Activated CD8-positive, alpha-beta memory T cell treated with anti-CD3 and anti-CD28 coated beads, Interleukin-2, amount 50 U/mL, for 24 hours (primary cell): ENCODE results near the gene SETD2.
"Not testable (repeated sequence)": the region's sequence is repeated elsewhere in the genome, so short reads cannot be mapped to it uniquely, and the experiment has no call there.

Experiments
- DNase-seq: peaks from one replicate; pipeline ENCODE4 v3.0.0-alpha.2; 2020; ENCODE audit errors: extremely low read depth

SETD2 gene

GRCh38 chr3:47103619-47104018, 60.3 kb downstream of the SETD2 start:
- DNase-seq: no peak

DNA sequence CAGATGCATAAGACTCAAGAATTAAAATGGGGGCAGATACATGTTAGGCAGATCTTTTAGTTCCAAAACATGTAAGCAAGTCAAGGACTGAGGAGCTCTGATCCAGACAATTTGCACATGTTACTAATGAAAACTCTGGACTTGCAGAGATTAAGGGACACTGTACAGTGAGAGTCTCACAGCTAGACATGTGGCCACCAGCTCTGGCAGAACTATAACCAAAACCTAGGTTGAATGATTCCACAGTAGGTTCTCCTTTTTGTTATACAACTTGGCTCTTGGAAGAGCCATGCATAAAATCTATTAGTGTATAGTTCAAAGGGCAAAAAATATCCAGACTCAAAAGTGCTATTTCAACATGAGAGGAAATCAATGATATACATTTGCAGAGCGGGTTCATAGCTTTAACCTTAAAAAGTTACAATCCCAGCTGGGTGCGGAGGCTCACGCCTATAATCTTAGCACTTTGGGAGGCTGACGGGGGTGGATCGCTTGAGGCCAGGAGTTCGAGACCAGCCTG, 61.8 kb downstream of the SETD2 start:
- DNase-seq: no peak

DNA sequence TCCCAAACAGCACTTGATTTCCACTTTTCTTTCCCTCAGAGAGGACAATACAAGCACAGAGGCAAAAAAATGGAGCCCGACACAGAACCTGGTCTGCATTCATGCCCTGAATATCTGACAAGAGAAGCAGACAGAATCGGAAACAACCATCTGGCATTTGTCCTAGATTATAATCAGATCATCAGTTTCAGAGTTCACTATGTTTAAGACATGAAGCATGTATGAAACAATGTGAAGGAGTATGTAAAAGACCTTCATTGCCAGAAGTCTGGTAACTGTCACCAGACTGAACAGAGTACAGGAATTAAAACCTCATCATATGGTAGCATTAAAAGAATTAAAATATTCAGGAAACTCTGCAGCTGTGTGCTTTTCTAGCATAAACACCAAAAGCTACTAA, 65.0 kb downstream of the SETD2 start:
- no peak for DNase-seq

DNA sequence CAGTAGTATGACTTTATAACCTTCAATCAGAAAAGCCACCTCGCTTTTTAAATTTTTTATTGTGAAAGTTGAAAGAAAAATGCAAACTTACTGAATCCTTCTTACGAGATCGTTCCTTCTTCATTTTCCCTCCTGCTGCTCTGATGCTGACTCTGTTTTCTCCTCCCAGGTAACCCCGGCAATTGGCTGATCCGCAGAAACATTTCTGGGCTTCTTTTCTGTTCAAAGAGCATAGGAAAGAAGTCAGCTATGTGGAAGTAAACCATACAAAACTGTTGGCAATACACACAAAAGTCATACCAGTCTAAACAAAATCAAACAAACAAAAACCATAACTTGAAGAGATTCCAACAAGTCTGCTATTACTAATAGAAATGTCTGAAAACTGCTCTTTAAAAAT, 66.0 kb downstream of the SETD2 start:
- DNase-seq: no peak

GRCh38 chr3:47096959-47097358, 67.0 kb downstream of the SETD2 start:
- DNase-seq: no peak

DNA sequence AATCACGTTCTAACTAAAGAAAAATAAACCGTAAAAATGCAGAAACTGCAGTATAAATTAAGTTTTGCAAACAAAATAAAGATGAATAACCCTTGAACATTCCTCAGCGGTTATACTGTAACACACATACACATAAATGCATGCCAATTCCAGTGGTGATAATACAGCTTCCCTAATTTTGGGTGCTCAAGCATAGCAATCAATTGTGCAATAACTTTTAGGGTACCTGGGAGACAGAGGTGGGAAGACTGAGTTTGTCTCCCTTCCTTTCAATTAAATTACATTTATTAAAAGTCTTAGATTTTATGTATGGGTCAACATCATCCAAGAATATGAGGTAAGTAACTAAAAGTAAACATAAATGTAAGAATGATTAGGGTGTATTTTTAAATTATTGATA, 71.8 kb downstream of the SETD2 start:
- DNase-seq: no peak

DNA sequence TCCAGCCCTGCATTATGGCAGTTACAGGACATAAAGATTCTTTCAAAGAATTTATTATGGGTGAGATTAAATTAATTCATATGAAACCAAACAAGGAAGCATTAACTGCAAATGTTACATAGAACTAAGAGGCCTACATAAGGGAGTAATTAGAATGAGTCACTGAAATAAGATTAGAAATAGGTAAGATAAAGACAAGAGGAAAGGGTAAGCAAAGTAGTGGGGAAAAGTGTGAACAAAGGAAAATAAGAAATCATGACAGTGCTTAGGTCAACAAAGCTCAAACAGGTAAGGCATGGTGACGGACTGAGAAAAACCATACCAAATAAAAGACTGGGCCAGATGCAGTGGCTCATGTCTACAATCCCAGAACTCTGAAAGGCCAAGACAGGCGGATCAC, 74.3 kb downstream of the SETD2 start:
- no peak for DNase-seq

GRCh38 chr3:47086071-47086470, 77.8 kb downstream of the SETD2 start:
- DNase-seq: no peak

GRCh38 chr3:47083786-47084185, 80.1 kb downstream of the SETD2 start:
- DNase-seq: no peak

DNA sequence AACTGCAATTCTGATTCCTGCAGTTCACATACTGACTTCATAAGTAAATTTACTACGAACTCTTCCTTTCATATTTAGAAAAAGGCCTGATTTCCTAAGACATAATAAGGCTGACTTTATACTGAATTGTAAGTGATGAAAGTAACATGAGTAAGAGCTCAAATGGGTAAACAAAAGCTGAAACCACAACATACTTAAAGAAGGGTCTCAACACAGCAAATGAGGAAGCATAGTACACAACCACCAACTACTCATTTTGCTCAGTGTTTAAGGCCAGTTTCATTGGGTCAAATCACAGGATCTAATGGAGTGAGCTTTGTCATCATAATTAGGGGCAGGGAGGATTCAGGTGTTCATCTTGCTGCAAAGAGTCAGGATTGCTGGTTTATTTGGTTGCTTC, 81.4 kb downstream of the SETD2 start:
- DNase-seq: no peak

- DNase-seq: no peak
Measured at GRCh38 chr3:47079432-47079831, 84.5 kb downstream of the SETD2 start.

- no peak for DNase-seq
Measured at GRCh38 chr3:47073685-47074084, 90.2 kb downstream of the SETD2 start.

GRCh38 chr3:47070770-47071169, 93.1 kb downstream of the SETD2 start:
- DNase-seq: no peak

DNA sequence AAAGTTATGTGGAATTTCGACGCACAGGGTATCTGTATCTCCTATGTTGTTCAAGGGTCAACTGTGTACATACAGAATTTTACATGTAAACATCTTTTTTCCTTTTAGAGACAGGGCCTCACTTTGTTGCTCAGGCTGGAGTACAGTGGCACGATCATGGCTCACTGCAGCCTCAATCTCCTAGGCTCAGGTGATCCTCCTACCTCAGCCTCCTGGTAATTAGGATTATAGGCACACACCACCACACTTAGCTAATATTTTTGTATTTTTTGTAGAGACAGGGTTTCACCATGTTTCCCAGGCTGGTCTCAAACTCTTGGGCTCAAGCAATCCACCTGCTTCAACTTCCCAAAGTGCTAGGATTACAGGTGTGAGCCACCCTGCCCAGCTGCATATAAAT, 97.7 kb downstream of the SETD2 start:
- not testable (repeated sequence) for DNase-seq

- no peak for DNase-seq
Measured at GRCh38 chr3:47065681-47066080, 98.2 kb downstream of the SETD2 start.

DNA sequence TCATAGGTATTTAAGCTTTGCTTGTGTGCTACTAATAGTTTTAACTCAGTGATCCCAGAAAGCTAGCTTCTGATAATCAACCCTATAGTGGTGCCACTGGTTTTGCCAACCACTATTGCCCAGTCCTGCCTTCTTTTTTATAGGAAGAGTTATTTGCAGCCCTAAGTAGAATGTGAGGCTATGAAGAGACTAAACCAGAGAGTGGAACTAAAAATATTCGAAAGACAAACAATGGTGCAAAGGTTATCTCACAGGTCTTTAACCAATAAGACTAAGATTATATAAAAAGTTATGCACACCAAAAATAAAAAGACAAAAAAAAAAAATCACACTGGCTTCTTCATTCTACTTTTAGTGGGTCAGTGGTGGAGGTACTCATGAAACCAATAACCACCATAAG, 98.9 kb downstream of the SETD2 start:
- no peak for DNase-seq

DNA sequence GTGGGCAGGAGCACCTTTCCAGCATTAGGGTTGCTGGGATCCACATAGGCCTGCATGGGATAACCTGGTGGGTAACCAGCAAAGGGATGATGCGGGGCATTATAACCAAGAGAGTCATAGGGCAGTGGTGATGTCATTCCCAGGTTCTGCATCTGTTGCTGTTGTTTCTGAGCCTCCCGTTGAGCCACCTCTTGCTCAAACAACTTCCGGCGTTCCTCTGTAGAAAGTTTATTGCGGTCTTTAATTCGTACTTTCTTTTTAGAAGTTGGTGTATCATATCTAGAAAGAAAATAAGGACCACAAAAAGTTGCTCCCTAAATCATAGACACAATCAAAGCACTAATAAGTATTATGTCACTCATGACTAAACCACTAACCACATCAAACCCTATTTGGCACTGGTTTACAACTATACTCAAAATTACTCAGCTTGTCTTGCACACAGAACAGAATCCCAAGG, 106.7 kb downstream of the SETD2 start:
- peak; percentile 24 for DNase-seq

- DNase-seq: no peak
Measured at GRCh38 chr3:47056705-47057104, 107.2 kb downstream of the SETD2 start.

DNA sequence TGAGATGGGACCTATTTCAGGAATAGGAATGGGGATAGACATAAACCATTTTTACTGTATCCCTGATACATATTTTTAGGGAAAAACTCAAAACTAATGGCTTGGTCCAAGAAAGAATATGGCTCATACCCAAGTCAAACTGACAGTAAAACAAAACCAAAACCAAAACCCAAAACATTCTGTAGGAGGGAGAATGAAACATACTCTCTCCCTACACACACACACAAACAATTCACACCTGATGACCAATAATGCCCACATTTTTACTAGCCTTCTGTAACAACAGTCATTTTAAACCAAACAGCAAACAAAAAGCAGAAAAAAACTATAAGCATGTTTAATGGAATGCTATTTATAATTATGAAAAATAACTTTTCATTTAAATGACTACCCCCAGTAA, 109.5 kb downstream of the SETD2 start:
- DNase-seq: no peak

DNA sequence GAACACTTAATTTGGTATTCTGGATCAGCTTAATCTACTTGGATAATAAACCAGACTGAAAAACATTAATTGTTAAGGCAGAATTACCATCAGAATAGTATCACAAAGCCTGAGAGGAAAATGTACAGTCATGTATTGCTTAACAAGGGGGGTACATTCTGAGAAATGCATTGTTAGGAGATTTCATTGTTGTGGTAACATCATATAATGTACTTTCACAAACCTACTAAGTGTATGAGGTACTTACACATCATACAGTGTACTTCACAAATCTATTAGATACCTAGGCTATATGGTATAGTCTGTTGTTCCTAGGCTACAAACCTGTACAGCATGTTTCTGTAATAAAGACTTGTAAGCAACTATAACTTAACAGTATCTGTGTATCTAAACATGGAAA, 116.2 kb downstream of the SETD2 start:
- DNase-seq: no peak

DNA sequence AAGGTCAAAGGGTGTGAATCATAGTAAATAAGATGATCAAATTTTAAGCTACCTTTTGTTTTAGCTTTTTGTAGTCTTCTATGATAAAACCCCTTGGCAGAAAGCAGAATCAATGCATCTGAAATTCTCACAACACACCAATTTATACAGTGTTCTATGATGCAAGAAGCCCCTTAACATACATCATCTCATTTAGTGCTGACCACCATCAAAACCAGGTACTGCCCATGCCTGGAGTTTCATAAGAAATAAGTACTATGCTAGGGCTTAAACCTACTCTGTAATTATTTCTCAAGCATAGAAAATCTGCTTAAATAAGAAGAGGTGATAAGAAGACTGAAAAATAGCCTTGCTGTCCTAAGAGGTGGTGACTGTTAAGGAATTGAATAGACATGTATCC, 116.8 kb downstream of the SETD2 start:
- no peak for DNase-seq

DNA sequence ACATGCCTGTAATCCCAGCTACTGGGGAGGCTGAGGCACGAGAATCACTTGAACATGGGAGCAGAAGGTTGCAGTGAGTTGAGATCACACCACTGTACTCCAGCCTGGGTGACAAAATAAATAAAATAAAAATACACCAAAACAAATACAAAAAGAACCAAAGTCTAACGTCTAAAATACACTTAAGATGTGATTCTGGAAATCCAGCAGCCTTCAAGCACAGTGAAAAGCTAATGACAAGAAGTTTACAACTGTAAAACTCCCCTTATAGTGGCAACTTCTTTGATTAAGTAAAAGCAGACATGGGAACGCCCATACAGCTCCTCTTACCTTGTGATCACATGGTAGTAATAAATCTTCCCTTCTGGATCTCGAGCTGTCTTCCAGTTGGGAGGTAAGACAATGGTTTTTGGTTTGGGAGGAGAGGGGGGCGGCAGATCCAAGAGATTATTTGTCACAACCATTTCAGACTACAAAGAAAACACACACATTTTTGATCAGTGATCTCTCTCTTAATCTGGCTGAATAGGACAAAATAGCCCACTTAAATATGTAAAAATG, 121.6 kb downstream of the SETD2 start:
- no peak for DNase-seq

- no peak for DNase-seq
Measured at GRCh38 chr3:47041114-47041513, 122.8 kb downstream of the SETD2 start.

DNA sequence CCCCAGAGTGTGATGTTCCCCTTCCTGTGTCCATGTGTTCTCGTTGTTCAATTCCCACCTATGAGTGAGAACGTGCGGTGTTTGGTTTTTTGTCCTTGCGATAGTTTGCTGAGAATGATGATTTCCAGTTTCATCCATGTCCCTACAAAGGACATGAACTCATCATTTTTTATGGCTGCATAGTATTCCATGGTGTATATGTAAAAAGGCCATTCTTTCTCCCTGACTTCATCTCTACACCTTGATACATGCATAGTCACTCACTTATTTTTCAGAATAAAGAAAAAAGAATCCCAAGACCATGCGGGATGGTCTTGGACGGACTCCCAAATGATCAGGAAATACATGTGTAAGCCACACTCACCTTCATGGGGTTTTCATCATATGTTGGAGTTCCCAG, 126.6 kb downstream of the SETD2 start:
- DNase-seq: not testable (repeated sequence)
